Lower lobe of right lung (tissue), 2 donors: ENCODE results near the gene SYNJ1. TPM values are rescaled to one million over a fixed set of nuclear protein-coding genes. Genes with fewer than 3 reads are reported as not detected.
"Not testable (repeated sequence)": the region's sequence is repeated elsewhere in the genome, so short reads cannot be mapped to it uniquely, and the experiment has no call there.

Source experiments
- ATAC-seq, 2 donors: fragments of 200-7000 bp; cut with Tn5 transposase; one replicate each; pipeline ENCODE4 v1.9.1; 2020 to 2022; ENCODE audit warnings: mild to moderate bottlenecking in 2 of 2, moderate library complexity in 2 of 2
- DNase-seq: peaks from one replicate; pipeline ENCODE4 v3.0.0-alpha.2; 2020
- H3K27ac ChIP-seq: fragments of 200-600 bp; one replicate; pipeline ENCODE4 v1.8.0; 2022
- H3K27me3 ChIP-seq: fragments of 200-600 bp; one replicate; pipeline ENCODE4 v1.8.0; 2022; ENCODE audit warnings: low read depth
- H3K36me3 ChIP-seq: fragments of 200-600 bp; one replicate; pipeline ENCODE4 v1.8.0; 2022; ENCODE audit warnings: mild to moderate bottlenecking
- H3K4me1 ChIP-seq: fragments of 200-600 bp; one replicate; pipeline ENCODE4 v1.8.0; 2022
- H3K4me3 ChIP-seq: fragments of 200-600 bp; one replicate; pipeline ENCODE4 v1.8.0; 2022; ENCODE audit warnings: mild to moderate bottlenecking
- H3K9me3 ChIP-seq: fragments of 200-600 bp; one replicate; pipeline ENCODE4 v1.8.0; 2022
- intact Hi-C: fragments of 100-400 bp; cut with DNase I; formaldehyde crosslinking; loops from one replicate; pipeline ENCODE4 v1.11.0; 2022
- long read RNA-seq: library from polyadenylated mRNA; unstranded; transcript quantifications from one replicate; pipeline ENCODE4 v2.0.0, GENCODE V29; 2021
- total RNA-seq: library from RNA; stranded (reverse); fragmentation: NEBNext Ultra II Directional; extraction: Animal tissue kit (Norgen Biotek cat#: 25700); gene quantifications from one replicate; pipeline ENCODE4 v1.2.1, GENCODE V29; 2021
- TF ChIP-seq, protein P1 (sequence below): fragments of 200-600 bp; IDR thresholded peaks from one replicate; pipeline ENCODE4 v1.8.0; 2022; ENCODE audit warnings: antibody characterized with exemption, mild to moderate bottlenecking
- donor health status: DM: no; HTN: yes; CAD: no; lungs with severe emphysema.

Gene SYNJ1, protein sequence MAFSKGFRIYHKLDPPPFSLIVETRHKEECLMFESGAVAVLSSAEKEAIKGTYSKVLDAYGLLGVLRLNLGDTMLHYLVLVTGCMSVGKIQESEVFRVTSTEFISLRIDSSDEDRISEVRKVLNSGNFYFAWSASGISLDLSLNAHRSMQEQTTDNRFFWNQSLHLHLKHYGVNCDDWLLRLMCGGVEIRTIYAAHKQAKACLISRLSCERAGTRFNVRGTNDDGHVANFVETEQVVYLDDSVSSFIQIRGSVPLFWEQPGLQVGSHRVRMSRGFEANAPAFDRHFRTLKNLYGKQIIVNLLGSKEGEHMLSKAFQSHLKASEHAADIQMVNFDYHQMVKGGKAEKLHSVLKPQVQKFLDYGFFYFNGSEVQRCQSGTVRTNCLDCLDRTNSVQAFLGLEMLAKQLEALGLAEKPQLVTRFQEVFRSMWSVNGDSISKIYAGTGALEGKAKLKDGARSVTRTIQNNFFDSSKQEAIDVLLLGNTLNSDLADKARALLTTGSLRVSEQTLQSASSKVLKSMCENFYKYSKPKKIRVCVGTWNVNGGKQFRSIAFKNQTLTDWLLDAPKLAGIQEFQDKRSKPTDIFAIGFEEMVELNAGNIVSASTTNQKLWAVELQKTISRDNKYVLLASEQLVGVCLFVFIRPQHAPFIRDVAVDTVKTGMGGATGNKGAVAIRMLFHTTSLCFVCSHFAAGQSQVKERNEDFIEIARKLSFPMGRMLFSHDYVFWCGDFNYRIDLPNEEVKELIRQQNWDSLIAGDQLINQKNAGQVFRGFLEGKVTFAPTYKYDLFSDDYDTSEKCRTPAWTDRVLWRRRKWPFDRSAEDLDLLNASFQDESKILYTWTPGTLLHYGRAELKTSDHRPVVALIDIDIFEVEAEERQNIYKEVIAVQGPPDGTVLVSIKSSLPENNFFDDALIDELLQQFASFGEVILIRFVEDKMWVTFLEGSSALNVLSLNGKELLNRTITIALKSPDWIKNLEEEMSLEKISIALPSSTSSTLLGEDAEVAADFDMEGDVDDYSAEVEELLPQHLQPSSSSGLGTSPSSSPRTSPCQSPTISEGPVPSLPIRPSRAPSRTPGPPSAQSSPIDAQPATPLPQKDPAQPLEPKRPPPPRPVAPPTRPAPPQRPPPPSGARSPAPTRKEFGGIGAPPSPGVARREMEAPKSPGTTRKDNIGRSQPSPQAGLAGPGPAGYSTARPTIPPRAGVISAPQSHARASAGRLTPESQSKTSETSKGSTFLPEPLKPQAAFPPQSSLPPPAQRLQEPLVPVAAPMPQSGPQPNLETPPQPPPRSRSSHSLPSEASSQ (N-terminal part only)
- 23.1 TPM for total RNA-seq
- long read RNA-seq, partial matches to known transcripts = 6 of 12 reads
- long read RNA-seq, other reads (novel, unspliced or antisense) = 6 of 12 reads

DNA sequence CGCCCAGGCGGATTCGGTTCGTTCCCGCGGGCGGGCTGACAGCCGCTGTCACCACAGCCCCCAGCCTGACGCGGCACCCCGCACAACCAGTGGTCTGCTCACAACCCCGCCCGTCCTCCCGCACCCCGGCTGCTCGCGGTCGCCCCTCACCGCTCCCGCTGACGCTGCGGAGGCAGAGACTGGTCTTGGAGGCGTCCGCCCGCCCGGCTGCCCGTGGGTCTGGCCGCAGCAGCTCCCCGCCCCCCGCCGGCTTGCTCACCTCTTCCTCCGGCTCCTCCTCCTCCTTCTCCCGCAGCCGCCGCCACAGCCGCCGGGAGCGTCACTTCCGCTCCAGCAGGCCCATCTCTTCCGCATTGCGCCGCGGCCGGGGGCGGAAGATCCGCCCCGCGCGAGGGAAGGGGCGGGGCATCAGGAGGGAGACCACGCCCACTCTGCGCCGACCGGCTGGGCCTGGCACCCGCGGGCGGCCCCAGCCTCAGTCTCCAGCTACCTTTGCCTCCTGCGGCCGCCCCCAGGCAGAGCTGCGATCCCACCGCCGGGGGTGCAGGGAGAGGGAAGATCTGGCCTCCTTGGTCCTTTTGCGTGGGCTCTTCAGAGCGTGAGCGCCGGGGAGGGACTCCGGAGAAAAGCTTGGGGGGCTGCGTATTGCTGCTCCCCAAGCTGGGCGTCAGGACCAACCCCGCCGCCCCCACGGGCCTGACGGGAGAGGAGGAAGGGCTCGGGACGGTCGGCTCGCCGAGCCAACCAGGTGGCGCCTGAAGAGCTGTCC is at the start of gene SYNJ1:
SYNJ1 (minus strand) TSS at position 327 of the 769 bp plus-strand sequence. CDS start 1,118 bp downstream, outside the sequence.
- peak; percentile 98 to 99 for ATAC-seq
- H3K4me1 ChIP-seq = peaks cover 26% of the 10 kb centered on the region
- H3K27ac ChIP-seq = peak within 1 kb of the TSS; percentile 96
- peak; percentile 97 for DNase-seq
- intact Hi-C loops = no loop called here
- no peaks in the 10 kb centered on the region for H3K9me3 ChIP-seq
- peaks cover 18% of the 10 kb centered on the region for H3K36me3 ChIP-seq
- no peaks in the 10 kb centered on the region for H3K27me3 ChIP-seq
- peak within 1 kb of the TSS; percentile 96 for H3K4me3 ChIP-seq
- TF ChIP-seq, protein P1, sequence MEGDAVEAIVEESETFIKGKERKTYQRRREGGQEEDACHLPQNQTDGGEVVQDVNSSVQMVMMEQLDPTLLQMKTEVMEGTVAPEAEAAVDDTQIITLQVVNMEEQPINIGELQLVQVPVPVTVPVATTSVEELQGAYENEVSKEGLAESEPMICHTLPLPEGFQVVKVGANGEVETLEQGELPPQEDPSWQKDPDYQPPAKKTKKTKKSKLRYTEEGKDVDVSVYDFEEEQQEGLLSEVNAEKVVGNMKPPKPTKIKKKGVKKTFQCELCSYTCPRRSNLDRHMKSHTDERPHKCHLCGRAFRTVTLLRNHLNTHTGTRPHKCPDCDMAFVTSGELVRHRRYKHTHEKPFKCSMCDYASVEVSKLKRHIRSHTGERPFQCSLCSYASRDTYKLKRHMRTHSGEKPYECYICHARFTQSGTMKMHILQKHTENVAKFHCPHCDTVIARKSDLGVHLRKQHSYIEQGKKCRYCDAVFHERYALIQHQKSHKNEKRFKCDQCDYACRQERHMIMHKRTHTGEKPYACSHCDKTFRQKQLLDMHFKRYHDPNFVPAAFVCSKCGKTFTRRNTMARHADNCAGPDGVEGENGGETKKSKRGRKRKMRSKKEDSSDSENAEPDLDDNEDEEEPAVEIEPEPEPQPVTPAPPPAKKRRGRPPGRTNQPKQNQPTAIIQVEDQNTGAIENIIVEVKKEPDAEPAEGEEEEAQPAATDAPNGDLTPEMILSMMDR = no peak

DNA sequence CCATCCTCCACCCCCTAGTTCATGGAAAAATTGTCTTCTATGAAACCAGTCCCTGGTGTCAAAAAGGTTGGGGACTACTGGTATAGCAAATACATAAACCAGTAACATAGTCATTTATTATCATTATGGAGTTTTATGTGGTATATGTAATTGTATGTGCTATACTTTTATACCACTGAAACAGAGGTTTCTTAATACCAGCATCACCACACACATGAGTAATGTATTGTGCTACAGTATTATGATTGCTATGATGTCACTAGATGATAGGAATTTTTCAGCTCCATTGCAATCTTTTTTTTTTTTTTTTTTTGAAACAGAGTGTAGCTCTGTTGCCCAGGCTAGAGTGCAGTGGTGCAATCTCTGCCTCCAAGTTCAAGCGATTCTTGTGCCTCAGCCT is 49.5 kb upstream of the SYNJ1 start:
- Histone ChIP-seq H3K9me3 (no peaks in the 10 kb centered on the region), H3K4me3 (no peak overlapping the region), H3K4me1 (peaks cover 9% of the 10 kb centered on the region), H3K27ac (no peak overlapping the region), H3K27me3 (no peaks in the 10 kb centered on the region), H3K36me3 (no peaks in the 10 kb centered on the region)
- DNase-seq (no peak), ATAC-seq (no peak)
- TF ChIP-seq, protein P1 = no peak
- intact Hi-C loops = no loop called here

DNA sequence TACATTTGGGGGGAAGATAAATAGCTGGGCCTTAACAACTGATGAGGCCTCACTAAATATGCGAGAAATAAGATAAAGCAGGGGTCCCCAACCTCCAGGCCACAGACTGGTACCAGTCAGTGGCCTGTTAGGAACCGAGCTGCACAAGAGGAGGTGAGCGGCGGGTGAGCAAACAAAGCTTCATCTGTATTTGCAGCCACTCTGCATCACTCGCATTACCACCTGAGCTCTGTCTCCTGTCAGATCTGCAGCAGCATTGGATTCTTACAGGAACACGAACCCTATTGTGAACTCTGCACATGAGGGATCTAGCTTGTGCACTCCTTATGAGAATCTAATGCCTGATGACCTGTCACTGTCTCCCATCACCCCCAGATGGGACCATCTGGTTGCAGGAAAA is 48.9 kb upstream of the SYNJ1 start:
- no peak for ATAC-seq
- no peaks in the 10 kb centered on the region for H3K36me3 ChIP-seq

DNA sequence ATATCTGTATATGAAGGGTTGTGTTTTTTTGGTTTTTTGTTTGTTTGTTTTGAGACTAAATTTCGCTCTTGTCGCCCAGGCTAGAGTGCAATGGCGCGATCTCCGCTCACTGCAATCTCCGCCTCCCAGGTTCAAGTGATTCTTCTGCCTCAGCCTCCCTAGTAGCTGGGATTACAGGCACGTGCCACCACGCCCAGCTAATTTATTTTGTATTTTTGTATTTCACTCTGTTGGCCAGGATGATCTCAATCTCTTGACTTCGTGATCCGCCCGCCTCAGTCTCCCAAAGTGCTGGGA is 45.2 kb upstream of the SYNJ1 start:
- Histone ChIP-seq H3K36me3 (peaks cover 14% of the 10 kb centered on the region), H3K4me3 (peak overlapping the region; percentile 71), H3K27ac (peak overlapping the region; percentile 84)

More for the DNA sequence above, 48.9 kb upstream of the SYNJ1 start:
- DNase-seq = no peak
- H3K27me3 ChIP-seq = no peaks in the 10 kb centered on the region
- no peaks in the 10 kb centered on the region for H3K9me3 ChIP-seq
- TF ChIP-seq, protein P1 = no peak
- no peak overlapping the region for H3K4me3 ChIP-seq
- H3K4me1 ChIP-seq = peaks cover 9% of the 10 kb centered on the region
- intact Hi-C loops = no loop called here
- H3K27ac ChIP-seq = no peak overlapping the region

DNA sequence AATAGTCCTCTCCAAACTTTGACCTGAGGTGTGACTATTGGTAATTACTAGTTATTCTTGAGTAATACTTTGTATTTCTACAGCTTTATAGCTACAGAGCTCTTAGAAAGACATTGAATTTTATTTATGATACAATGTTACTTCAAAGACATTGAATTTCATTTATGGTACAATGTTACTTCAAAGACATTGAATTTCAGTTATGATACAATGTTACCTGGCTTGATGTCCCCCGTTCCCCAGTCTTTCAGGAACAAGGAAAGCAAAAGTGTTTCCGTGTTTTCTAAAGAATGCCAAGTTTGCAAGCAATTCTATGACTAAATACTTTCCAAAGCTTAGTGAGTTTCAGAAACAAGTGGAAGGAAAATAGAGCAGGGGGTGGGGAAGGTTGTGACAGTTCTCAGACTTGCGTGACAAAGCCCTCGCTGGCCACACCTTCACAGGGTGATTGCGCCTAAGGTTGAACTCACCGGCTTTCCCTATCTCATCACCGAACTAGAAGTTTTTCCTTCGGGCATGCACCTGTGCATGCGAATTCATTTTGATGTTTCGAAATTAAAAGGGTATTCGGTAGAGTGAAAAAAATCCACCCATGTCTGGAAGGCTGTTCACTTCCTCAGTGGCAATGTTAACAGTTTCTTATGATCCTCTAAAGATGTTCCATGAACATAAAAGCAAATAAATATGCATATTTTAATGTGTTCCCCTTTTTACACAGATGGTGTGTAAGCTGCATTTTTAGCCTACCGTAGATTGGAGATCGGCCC is 44.7 kb upstream of the SYNJ1 start:
- H3K36me3 ChIP-seq = peaks cover 18% of the 10 kb centered on the region
- TF ChIP-seq, protein P1 = no peak
- no peaks in the 10 kb centered on the region for H3K27me3 ChIP-seq
- peaks cover 37% of the 10 kb centered on the region for H3K4me1 ChIP-seq
- ATAC-seq = peak; percentile 29 to 62
- H3K9me3 ChIP-seq = no peaks in the 10 kb centered on the region
- intact Hi-C loops = no loop called here
- peak overlapping the region; percentile 71 for H3K4me3 ChIP-seq
- peak overlapping the region; percentile 84 for H3K27ac ChIP-seq
- DNase-seq = no peak

More for the DNA sequence above, 45.2 kb upstream of the SYNJ1 start:
- DNase-seq, intact Hi-C loops, ATAC-seq, H3K9me3 ChIP-seq, H3K27me3 ChIP-seq: not testable (repeated sequence)
- H3K4me1 ChIP-seq = peaks cover 35% of the 10 kb centered on the region
